Activated CD4-positive, alpha-beta T cell treated with anti-CD3 and anti-CD28 coated beads, Interleukin-2, amount 50 U/mL, for 24 hours (primary cell): ENCODE results near the gene PPL.

Source experiments
- DNase-seq, 2 donors: peaks; one replicate each; pipeline ENCODE4 v3.0.0-alpha.2; 2020; ENCODE audit warnings: low read depth in 1 of 2, low spot score in 1 of 2

PPL gene

DNA sequence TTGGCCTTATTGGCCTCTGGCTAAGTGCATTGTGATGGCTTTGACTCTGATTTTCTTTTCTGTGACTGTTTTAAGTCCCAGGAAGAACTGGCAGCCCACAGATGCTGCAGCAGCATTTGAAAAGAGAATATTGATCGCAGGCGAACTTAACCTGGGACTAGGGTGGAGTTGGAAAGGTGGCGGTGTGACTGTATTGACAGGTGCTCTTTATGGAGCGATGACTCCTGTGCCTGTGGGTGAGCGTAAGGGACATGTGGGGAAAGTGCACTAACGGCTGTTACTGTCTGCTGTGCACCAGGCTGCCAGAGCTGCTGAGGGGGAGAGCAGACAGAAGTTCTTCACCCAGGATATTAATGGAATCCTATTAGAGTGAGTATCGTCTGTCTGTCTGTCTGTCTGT, 68.4 kb downstream of the PPL start:
- DNase-seq: no peak

DNA sequence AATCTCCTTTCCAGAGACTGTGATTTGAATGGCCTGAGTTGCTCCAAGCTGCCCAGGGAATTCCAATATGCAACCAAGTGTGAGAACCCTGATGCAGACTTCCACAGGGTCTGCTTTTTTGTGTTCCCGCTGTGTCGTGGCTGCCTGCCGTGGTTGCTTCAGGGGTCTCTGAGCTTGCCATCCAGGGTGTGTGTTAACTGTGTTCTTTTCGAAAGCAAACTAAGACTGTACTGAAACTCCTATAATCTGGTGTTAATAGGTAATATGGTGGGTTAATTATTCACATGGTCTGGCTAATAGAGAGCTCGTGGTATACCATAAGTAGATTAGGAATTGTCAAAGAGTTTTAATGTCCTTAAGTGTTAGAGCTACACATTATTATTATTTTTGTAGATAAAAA, 68.9 kb downstream of the PPL start:
- DNase-seq: no peak

DNA sequence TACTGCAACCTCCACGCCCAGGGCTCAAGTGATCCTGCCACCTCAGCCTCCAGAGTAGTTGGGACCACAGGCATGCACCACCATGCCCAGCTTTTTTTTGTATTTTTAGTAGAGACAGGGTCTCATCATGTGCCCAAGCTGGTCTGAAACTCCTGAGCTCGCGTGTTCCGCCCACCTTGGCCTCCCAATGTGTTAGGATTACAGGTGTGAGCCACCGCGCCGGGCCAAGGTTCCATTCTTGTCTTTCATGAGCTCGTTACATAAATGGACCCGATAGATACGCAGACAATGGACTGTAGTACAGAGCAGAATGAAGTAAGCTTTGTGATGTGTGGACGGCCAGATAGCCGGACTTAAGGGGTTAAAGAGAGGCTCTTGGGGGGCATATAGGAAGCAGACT, 70.4 kb downstream of the PPL start:
- DNase-seq: no peak

GRCh38 chr16:4865231-4865860, 71.6 kb downstream of the PPL start:
- no peak for DNase-seq

DNA sequence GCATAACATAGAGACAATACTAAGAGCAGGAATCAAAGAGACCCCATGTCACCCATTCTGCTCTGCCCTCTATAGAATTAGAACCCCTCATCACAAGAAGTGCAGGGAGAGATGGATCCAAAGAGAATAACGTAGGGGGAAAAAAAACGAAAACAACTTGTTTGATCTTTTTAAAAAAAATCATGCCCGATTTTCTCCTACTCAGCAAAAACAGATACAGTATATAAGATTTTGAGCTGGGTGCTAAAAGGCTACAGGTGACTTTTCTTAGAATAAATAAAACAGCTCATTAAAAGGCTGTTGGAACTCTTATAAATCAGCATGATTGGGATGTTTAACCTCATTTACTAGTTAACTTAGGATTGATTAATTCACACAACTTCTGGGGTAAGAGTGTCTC, 72.2 kb downstream of the PPL start:
- no peak for DNase-seq

DNA sequence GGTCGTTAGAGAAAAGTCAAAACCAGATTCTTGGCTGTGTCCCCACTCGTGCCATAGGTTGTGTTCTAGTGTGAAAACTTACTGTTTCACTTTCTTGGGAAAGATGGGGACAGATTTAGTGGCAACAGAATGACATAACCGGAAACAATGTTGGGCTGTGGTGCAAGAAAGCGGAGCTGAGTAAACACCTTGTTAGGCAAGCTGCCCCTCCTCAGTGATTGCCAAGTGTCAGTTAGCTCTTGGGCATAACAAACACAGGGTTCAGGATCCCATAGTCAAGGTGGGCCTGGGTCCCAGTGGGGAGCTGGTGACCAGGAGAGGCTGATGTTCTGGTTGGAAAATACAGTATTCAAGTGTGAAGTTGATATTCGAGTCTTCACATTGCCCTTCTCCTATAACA, 74.3 kb downstream of the PPL start:
- DNase-seq: no peak

DNA sequence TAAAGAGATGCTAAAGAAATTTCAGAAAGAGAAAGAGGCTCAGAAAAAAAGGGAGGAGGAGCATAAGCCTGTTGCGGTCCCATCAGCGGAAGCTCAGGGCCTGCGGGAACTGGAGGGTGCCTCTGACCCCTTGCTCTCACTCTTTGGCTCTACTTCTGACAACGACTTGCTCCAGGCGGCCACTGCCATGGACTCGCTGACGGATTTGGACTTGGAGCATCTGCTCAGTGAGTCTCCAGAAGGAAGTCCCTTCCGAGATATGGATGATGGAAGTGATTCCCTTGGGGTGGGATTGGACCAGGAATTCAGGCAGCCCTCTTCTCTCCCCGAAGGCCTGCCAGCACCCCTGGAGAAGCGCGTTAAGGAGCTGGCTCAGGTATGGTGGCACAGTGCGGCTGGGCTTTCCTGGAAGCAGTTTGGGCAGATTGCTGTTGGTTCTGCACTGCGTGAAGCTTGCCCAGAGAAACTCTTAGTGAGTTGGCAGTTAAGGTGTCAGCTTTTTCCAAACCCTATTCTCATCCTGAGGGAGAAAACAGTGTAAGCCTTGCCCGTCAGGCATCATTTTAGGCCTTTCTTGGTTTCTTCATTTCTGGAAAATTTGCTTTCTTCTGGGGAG, 76.1 kb downstream of the PPL start:
- no peak for DNase-seq

GRCh38 chr16:4859900-4860255, 77.1 kb downstream of the PPL start:
- DNase-seq: no peak

- DNase-seq: no peak
Measured at GRCh38 chr16:4859190-4859899, 77.6 kb downstream of the PPL start.

DNA sequence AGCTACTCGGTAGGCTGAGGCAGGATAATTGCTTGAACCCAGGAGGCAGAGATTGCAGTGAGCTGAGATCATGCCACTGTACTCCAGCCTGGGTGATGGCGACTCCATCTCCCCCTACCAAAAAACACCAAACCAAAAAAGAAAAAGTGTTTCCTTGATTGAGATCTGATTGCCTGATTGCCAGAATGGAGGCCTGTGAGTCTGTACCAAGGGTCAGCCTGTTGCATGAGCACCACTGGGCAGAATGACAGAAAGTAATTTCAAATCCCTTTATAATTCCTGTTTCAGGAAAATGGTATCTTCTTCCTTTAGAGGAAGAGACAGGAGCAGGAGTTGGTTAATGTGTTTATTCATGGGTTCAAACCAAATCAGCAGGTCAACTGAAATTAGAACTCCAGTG, 81.1 kb downstream of the PPL start:
- DNase-seq: no peak

DNA sequence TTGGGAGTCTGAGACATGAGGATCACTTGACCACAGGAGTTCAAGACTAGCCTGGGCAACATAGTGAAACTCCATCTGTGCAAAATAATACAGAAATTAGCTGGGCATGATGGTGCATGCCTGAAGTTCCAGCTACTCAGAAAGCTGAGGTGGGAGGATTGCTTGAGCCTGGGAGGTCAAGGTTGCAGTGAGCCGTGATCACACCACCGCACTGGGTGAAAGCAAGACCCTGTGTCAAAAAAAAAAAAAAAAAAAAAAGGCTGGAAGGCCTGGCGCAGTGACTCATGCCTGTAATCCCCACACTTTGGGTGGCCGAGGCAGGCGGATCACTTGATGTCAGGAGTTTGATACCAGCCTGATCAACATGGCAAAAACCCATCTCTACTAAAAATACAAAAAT, 81.6 kb downstream of the PPL start:
- no peak for DNase-seq

- no peak for DNase-seq
Measured at GRCh38 chr16:4852221-4852872, 84.6 kb downstream of the PPL start.

DNA sequence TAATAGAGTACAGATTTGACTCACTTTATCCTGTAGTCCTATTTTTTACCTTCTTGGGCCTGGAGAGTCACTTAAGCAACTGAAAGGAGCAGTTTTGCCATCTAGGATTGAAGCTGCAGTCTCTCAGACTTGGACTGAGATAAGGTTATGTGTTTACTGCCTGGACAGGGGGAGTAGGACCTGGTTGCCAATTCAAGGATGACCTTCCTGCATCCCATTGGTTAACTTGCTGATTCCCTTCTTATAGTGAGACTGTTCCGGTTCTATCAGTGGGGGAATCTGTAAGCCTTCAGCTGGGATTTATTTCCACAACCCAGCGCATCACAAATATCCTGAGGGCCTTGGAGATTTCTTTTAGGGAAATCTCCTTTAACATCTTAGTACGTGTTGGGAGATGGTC, 86.7 kb downstream of the PPL start:
- no peak for DNase-seq

- DNase-seq: peak; percentile 2 to 17
Measured at GRCh38 chr16:4847774-4848587, 89.0 kb downstream of the PPL start.

GRCh38 chr16:4846901-4847773, 89.8 kb downstream of the PPL start, which contains the start of the genes GLYR1 and UBN1:
Gene GLYR1, minus strand, starts transcription at chr16:4847288. Its CDS starts 23 bp downstream, at chr16:4847265.
Gene UBN1, plus strand, starts transcription at chr16:4847481. Its CDS starts 5,437 bp downstream, at chr16:4852918.
- DNase-seq: peak; percentile 99 to 100

GRCh38 chr16:4846503-4846900, 90.4 kb downstream of the PPL start:
- DNase-seq: peak in 1 of 2 donors; percentile 1

- DNase-seq: no peak
Measured at GRCh38 chr16:4840984-4841383, 96.0 kb downstream of the PPL start.

- no peak for DNase-seq
Measured at GRCh38 chr16:4839942-4840341, 97.0 kb downstream of the PPL start.

- DNase-seq: no peak
Measured at GRCh38 chr16:4837733-4838501, 99.0 kb downstream of the PPL start.
